Measurements from ENCODE around the gene CLDN16.

CLDN16 gene

DNA sequence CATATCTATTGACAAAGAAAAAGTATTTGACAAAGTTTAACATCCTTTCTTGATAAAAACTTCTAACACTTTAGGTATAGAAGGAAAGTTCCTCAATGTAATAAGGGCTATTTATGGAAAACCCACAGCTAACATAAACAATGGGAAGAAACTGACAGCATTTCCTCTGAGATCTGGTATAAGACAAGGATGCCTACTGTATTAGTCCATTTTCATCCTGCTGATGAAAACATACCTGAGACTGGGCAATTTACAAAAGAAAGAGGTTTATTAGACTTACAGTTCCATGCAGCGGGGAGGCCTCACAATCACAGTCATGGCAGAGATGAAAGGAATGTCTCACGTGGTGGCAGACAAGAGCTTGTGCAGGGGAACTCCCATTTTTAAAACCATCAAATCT, 47.9 kb upstream of the CLDN16 start:
- H3K9me2 ChIP-seq (replicated peaks; ENCODE audit: insufficient read depth, low read length), result no peaks in the 10 kb centered on the region
- H3K4me1 ChIP-seq (ENCODE audit: low read length), result no peaks in the 10 kb centered on the region
- no peaks in the 10 kb centered on the region for H3K9me3 ChIP-seq (replicated peaks; ENCODE audit: insufficient read depth, low read length)
- no peaks in the 10 kb centered on the region for H3K36me3 ChIP-seq (replicated peaks; ENCODE audit: insufficient read depth, low read length)
- no peak for DNase-seq
- TF ChIP-seq EZH2 (optimal IDR thresholded peaks at IDR 0.05; ENCODE audit: low read depth, low read length), result no peak
- no peak for TF ChIP-seq EZH2phosphoT487 (IDR thresholded peaks at IDR 0.05; ENCODE audit: low read length)
- TF ChIP-seq, protein P1, sequence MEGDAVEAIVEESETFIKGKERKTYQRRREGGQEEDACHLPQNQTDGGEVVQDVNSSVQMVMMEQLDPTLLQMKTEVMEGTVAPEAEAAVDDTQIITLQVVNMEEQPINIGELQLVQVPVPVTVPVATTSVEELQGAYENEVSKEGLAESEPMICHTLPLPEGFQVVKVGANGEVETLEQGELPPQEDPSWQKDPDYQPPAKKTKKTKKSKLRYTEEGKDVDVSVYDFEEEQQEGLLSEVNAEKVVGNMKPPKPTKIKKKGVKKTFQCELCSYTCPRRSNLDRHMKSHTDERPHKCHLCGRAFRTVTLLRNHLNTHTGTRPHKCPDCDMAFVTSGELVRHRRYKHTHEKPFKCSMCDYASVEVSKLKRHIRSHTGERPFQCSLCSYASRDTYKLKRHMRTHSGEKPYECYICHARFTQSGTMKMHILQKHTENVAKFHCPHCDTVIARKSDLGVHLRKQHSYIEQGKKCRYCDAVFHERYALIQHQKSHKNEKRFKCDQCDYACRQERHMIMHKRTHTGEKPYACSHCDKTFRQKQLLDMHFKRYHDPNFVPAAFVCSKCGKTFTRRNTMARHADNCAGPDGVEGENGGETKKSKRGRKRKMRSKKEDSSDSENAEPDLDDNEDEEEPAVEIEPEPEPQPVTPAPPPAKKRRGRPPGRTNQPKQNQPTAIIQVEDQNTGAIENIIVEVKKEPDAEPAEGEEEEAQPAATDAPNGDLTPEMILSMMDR (IDR thresholded peaks at IDR 0.05; ENCODE audit: low read length), result no peak
- no peak overlapping the region for H3K27ac ChIP-seq (ENCODE audit: low read length)
- no peaks in the 10 kb centered on the region for H3K79me2 ChIP-seq (ENCODE audit: low read length)
- H4K20me1 ChIP-seq (ENCODE audit: insufficient read depth, low read length), result no peaks in the 10 kb centered on the region
- no peak overlapping the region for H2AFZ ChIP-seq (ENCODE audit: low read length)
- H3K9ac ChIP-seq (ENCODE audit: low read length), result no peak overlapping the region
- no peak overlapping the region for H3K4me2 ChIP-seq (ENCODE audit: low read depth, low read length)
- H3F3A ChIP-seq (ENCODE audit: insufficient read depth, low read length), result no peaks in the 10 kb centered on the region
- H3K4me3 ChIP-seq (ENCODE audit: low read length), result no peak overlapping the region
- H3K27me3 ChIP-seq (replicated peaks; ENCODE audit: insufficient read depth, low read length), result no peaks in the 10 kb centered on the region

- H3K4me2 ChIP-seq (ENCODE audit: low read depth, low read length), result no peak overlapping the region
- no peak for DNase-seq
- H3K36me3 ChIP-seq (replicated peaks; ENCODE audit: insufficient read depth, low read length), result no peaks in the 10 kb centered on the region
- H3K4me1 ChIP-seq (ENCODE audit: low read length), result no peaks in the 10 kb centered on the region
- H3K27ac ChIP-seq (ENCODE audit: low read length), result no peak overlapping the region
- H2AFZ ChIP-seq (ENCODE audit: low read length), result no peak overlapping the region
- no peaks in the 10 kb centered on the region for H3F3A ChIP-seq (ENCODE audit: insufficient read depth, low read length)
- no peak for TF ChIP-seq EZH2phosphoT487 (IDR thresholded peaks at IDR 0.05; ENCODE audit: low read length)
- TF ChIP-seq, protein P1 (IDR thresholded peaks at IDR 0.05; ENCODE audit: low read length), result no peak
- TF ChIP-seq EZH2 (optimal IDR thresholded peaks at IDR 0.05; ENCODE audit: low read depth, low read length), result no peak
- no peak overlapping the region for H3K4me3 ChIP-seq (ENCODE audit: low read length)
- H3K9me3 ChIP-seq (replicated peaks; ENCODE audit: insufficient read depth, low read length), result no peaks in the 10 kb centered on the region
- H3K79me2 ChIP-seq (ENCODE audit: low read length), result no peaks in the 10 kb centered on the region
- H3K9ac ChIP-seq (ENCODE audit: low read length), result no peak overlapping the region
- H4K20me1 ChIP-seq (ENCODE audit: insufficient read depth, low read length), result no peaks in the 10 kb centered on the region
- H3K9me2 ChIP-seq (replicated peaks; ENCODE audit: insufficient read depth, low read length), result no peaks in the 10 kb centered on the region
- H3K27me3 ChIP-seq (replicated peaks; ENCODE audit: insufficient read depth, low read length), result no peaks in the 10 kb centered on the region
Observed at GRCh38 chr3:190345027-190345821, 42.7 kb upstream of the CLDN16 start.

DNA sequence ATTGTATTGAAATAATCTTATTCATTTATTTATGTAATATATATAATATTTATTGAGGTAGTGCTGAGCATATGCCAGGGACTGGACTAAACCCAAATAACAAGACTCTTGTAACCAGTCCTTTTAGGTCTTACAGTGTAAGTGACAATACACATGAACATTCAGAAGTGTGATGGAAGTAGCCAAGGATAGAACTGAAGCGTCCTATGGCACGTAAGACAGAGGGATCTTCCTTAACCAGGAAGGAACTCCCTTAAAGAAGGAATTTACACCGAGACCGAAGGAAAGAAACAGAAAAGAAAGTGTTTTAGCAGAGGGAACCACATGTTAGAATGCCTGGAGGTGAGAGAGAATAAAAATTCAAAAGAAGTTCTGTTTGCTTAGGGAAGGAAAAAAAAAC, 42.1 kb upstream of the CLDN16 start:
- Histone ChIP-seq H3K9me3 (replicated peaks; ENCODE audit: insufficient read depth, low read length) (no peaks in the 10 kb centered on the region), H2AFZ (ENCODE audit: low read length) (no peak overlapping the region), H3K4me2 (ENCODE audit: low read depth, low read length) (no peak overlapping the region), H3K9ac (ENCODE audit: low read length) (no peak overlapping the region), H3K9me2 (replicated peaks; ENCODE audit: insufficient read depth, low read length) (no peaks in the 10 kb centered on the region), H4K20me1 (ENCODE audit: insufficient read depth, low read length) (no peaks in the 10 kb centered on the region), H3K27me3 (replicated peaks; ENCODE audit: insufficient read depth, low read length) (no peaks in the 10 kb centered on the region), H3K4me1 (ENCODE audit: low read length) (no peaks in the 10 kb centered on the region), H3K4me3 (ENCODE audit: low read length) (no peak overlapping the region), H3K27ac (ENCODE audit: low read length) (no peak overlapping the region), H3K79me2 (ENCODE audit: low read length) (no peaks in the 10 kb centered on the region), H3K36me3 (replicated peaks; ENCODE audit: insufficient read depth, low read length) (no peaks in the 10 kb centered on the region), H3F3A (ENCODE audit: insufficient read depth, low read length) (no peaks in the 10 kb centered on the region)
- DNase-seq, result no peak
- TF ChIP-seq EZH2 (optimal IDR thresholded peaks at IDR 0.05; ENCODE audit: low read depth, low read length), result no peak

DNA sequence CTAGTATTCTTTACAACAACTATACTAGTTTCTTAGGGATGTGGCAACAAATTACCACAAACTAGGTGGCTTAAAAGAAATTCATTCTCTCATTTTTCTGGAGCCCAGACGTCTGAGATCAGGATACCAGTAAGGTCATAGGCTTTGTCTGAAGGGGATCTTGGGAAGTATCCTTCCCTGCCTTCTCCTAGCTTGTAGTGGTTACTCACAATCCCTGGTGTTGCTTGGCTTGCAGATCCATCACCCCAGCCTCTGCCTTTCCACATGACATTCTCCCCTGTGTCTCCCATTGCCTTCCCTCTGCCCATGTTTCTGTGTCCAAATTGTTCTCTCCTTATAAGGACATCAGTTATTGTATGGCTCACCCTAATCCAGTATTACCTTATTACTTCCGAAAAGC, 41.4 kb upstream of the CLDN16 start:
- Histone ChIP-seq H3K9ac (ENCODE audit: low read length) (no peak overlapping the region), H3K4me1 (ENCODE audit: low read length) (no peaks in the 10 kb centered on the region), H4K20me1 (ENCODE audit: insufficient read depth, low read length) (no peaks in the 10 kb centered on the region), H3K4me2 (ENCODE audit: low read depth, low read length) (no peak overlapping the region), H3K9me3 (replicated peaks; ENCODE audit: insufficient read depth, low read length) (no peaks in the 10 kb centered on the region), H3F3A (ENCODE audit: insufficient read depth, low read length) (no peaks in the 10 kb centered on the region), H3K27ac (ENCODE audit: low read length) (no peak overlapping the region), H3K4me3 (ENCODE audit: low read length) (no peak overlapping the region), H3K36me3 (replicated peaks; ENCODE audit: insufficient read depth, low read length) (no peaks in the 10 kb centered on the region), H3K9me2 (replicated peaks; ENCODE audit: insufficient read depth, low read length) (no peaks in the 10 kb centered on the region), H2AFZ (ENCODE audit: low read length) (no peak overlapping the region), H3K79me2 (ENCODE audit: low read length) (no peaks in the 10 kb centered on the region), H3K27me3 (replicated peaks; ENCODE audit: insufficient read depth, low read length) (no peaks in the 10 kb centered on the region)
- TF ChIP-seq EZH2 (optimal IDR thresholded peaks at IDR 0.05; ENCODE audit: low read depth, low read length) (no peak), EZH2phosphoT487 (IDR thresholded peaks at IDR 0.05; ENCODE audit: low read length) (no peak)
- TF ChIP-seq, protein P1 (IDR thresholded peaks at IDR 0.05; ENCODE audit: low read length), result no peak
- no peak for DNase-seq

Measured in MM.1S (cell line).